H9 (cell line): Measurements from ENCODE around the gene CCDC88C. TPM values are rescaled to one million over a fixed set of nuclear protein-coding genes. Genes with fewer than 3 reads are reported as not detected.

Experiments
- DNase-seq: peaks from one replicate; pipeline ENCODE4 v3.0.0-alpha.2; 2017
- H2AFZ ChIP-seq: one replicate; pipeline ENCODE4 v1.6.1; 2013; ENCODE audit warnings: mild to moderate bottlenecking, low read length, control low read depth, moderate library complexity
- H2AK5ac ChIP-seq: 2 replicates; pipeline ENCODE4 v1.6.1; 2013; ENCODE audit warnings: low read length, control low read depth, mixed read lengths; ENCODE audit not compliant: insufficient read length
- H2BK120ac ChIP-seq: one replicate; pipeline ENCODE4 v1.6.1; 2013; ENCODE audit warnings: low read depth, mild to moderate bottlenecking, low read length, control low read depth, inconsistent platforms; ENCODE audit not compliant: poor library complexity, severe bottlenecking
- H2BK12ac ChIP-seq: 2 replicates; pipeline ENCODE4 v1.6.1; 2013; ENCODE audit warnings: low read length, control low read depth, mixed read lengths, low read depth; ENCODE audit not compliant: insufficient read length
- H2BK15ac ChIP-seq: 2 replicates; pipeline ENCODE4 v1.6.1; 2013; ENCODE audit warnings: low read depth, low read length, control low read depth
- H2BK20ac ChIP-seq: one replicate; pipeline ENCODE4 v1.6.1; 2013; ENCODE audit warnings: low read depth, mild to moderate bottlenecking, low read length, control low read depth, inconsistent platforms; ENCODE audit not compliant: poor library complexity, severe bottlenecking
- H2BK5ac ChIP-seq: 2 replicates; pipeline ENCODE4 v1.6.1; 2013; ENCODE audit warnings: low read length, control low read depth, mixed read lengths; ENCODE audit not compliant: insufficient read length
- H3K14ac ChIP-seq: 2 replicates; pipeline ENCODE4 v1.6.1; 2013; ENCODE audit warnings: low read length, control low read depth; ENCODE audit not compliant: insufficient read depth
- H3K18ac ChIP-seq: 2 replicates; pipeline ENCODE4 v1.6.1; 2013; ENCODE audit warnings: low read depth, mild to moderate bottlenecking, mixed read lengths, low read length, control low read depth; ENCODE audit not compliant: insufficient read length
- H3K23ac ChIP-seq: 2 replicates; pipeline ENCODE4 v1.6.1; 2013; ENCODE audit warnings: low read length, control low read depth, mixed read lengths, low read depth; ENCODE audit not compliant: insufficient read length
- H3K23me2 ChIP-seq: 2 replicates; pipeline ENCODE4 v1.6.1; 2013; ENCODE audit warnings: low read depth, mild to moderate bottlenecking, mixed read lengths, low read length, control low read depth; ENCODE audit not compliant: insufficient read length, poor library complexity, severe bottlenecking
- H3K27ac ChIP-seq: 2 replicates; pipeline ENCODE4 v1.5.1; 2013; ENCODE audit warnings: low read length, control low read depth, mixed read lengths, low read depth; ENCODE audit not compliant: insufficient read length
- H3K27me3 ChIP-seq: 2 replicates; pipeline ENCODE4 v1.6.1; 2013; ENCODE audit warnings: low read length, control low read depth, inconsistent platforms; ENCODE audit not compliant: insufficient read depth
- H3K4ac ChIP-seq: 2 replicates; pipeline ENCODE4 v1.6.1; 2013; ENCODE audit warnings: low read depth, mild to moderate bottlenecking, control low read depth, inconsistent platforms, low read length, moderate library complexity
- H3K4me1 ChIP-seq: 2 replicates; pipeline ENCODE4 v1.6.1; 2013; ENCODE audit warnings: low read length, control low read depth, inconsistent platforms; ENCODE audit not compliant: insufficient read depth
- H3K4me2 ChIP-seq: 2 replicates; pipeline ENCODE4 v1.6.1; 2013; ENCODE audit warnings: low read length, control low read depth, mixed read lengths; ENCODE audit not compliant: insufficient read length, insufficient read depth
- H3K56ac ChIP-seq: 2 replicates; pipeline ENCODE4 v1.6.1; 2013; ENCODE audit warnings: low read depth, mild to moderate bottlenecking, mixed read lengths, low read length, control low read depth; ENCODE audit not compliant: insufficient read length
- H3K79me1 ChIP-seq: 2 replicates; pipeline ENCODE4 v1.6.1; 2013; ENCODE audit warnings: low read depth, mild to moderate bottlenecking, moderate library complexity, low read length, control low read depth, inconsistent platforms; ENCODE audit not compliant: insufficient read depth, poor library complexity, severe bottlenecking
- H3K79me2 ChIP-seq: 2 replicates; pipeline ENCODE4 v1.6.1; 2013; ENCODE audit warnings: low read length, control low read depth, inconsistent platforms; ENCODE audit not compliant: insufficient read depth
- H3K9ac ChIP-seq: 2 replicates; pipeline ENCODE4 v1.6.1; 2013; ENCODE audit warnings: low read length, control low read depth, mixed read lengths; ENCODE audit not compliant: insufficient read length; ENCODE audit errors: extremely low read depth
- H3K9me3 ChIP-seq: one replicate; pipeline ENCODE4 v1.6.1; 2013; ENCODE audit warnings: low read depth, low read length, inconsistent platforms; ENCODE audit not compliant: control insufficient read depth
- H3T11ph ChIP-seq: one replicate; pipeline ENCODE4 v1.6.1; 2013; ENCODE audit warnings: mild to moderate bottlenecking, low read length, control low read depth, inconsistent platforms
- H4K20me1 ChIP-seq: one replicate; pipeline ENCODE4 v1.6.1; 2013; ENCODE audit not compliant: control insufficient read depth, insufficient read length, insufficient read depth
- H4K5ac ChIP-seq: 2 replicates; pipeline ENCODE4 v1.6.1; 2013; ENCODE audit warnings: low read depth, mild to moderate bottlenecking, mixed read lengths, low read length, control low read depth; ENCODE audit not compliant: insufficient read length
- H4K8ac ChIP-seq: replicated peaks from 2 replicates; pipeline ENCODE4 v1.6.1; 2013; ENCODE audit warnings: low read length, control low read depth, mixed read lengths, low read depth; ENCODE audit not compliant: insufficient read length
- H4K91ac ChIP-seq: 2 replicates; pipeline ENCODE4 v1.6.1; 2013; ENCODE audit warnings: low read depth, mild to moderate bottlenecking, moderate library complexity, mixed read lengths, low read length, control low read depth; ENCODE audit not compliant: insufficient read length
- H3K27ac Mint-ChIP-seq, 3 experiments: 2 replicates in 2 of 3; 3 replicates in 1 of 3; pipeline ENCODE4 v1.8.0; 2020 to 2021; ENCODE audit warnings: mixed read lengths in 3 of 3, mild to moderate bottlenecking in 1 of 3, moderate library complexity in 1 of 3
- H3K27me3 Mint-ChIP-seq: 2 replicates; pipeline ENCODE4 v1.8.0; 2021; ENCODE audit warnings: low read depth, mild to moderate bottlenecking, moderate library complexity, mixed read lengths
- H3K36me3 Mint-ChIP-seq, 3 experiments: 2 replicates in 2 of 3; 3 replicates in 1 of 3; pipeline ENCODE4 v1.8.0; 2020 to 2021; ENCODE audit warnings: low read depth in 3 of 3, mixed read lengths in 3 of 3; ENCODE audit not compliant: insufficient read depth in 1 of 3
- H3K4me1 Mint-ChIP-seq, 2 experiments: 2 replicates each; pipeline ENCODE4 v1.8.0; 2020; ENCODE audit warnings: mixed read lengths in 2 of 2
- H3K4me3 Mint-ChIP-seq, 2 experiments: 2 replicates in 1 of 2; 3 replicates in 1 of 2; pipeline ENCODE4 v1.8.0; 2020 to 2021; ENCODE audit warnings: mild to moderate bottlenecking in 2 of 2, mixed read lengths in 2 of 2, moderate library complexity in 1 of 2
- H3K9me3 Mint-ChIP-seq, 2 experiments: 2 replicates in 1 of 2; 3 replicates in 1 of 2; pipeline ENCODE4 v1.8.0; 2020; ENCODE audit warnings: mild to moderate bottlenecking in 2 of 2, mixed read lengths in 2 of 2, moderate library complexity in 1 of 2
- WGBS: extraction: QIAGEN DNeasy Blood & Tissue Kit; methylation state at CpG from one replicate; pipeline ENCODE4 v1.1.7; 2013; ENCODE audit warnings: missing lambda C conversion rate, low lambda C conversion rate, mixed read lengths; ENCODE audit not compliant: insufficient read length; ENCODE audit errors: extremely low coverage; 5-methylcytosine and 5-hydroxymethylcytosine counted together
- total RNA-seq: library from RNA; stranded (reverse); gene quantifications from 2 replicates; pipeline ENCODE4 v1.2.1, GENCODE V29; 2021
- TF ChIP-seq, protein P1 (sequence below): fragments of 200-600 bp; sonication (generic); conservative IDR thresholded peaks from 3 replicates; pipeline ENCODE4 v1.8.0; 2021; ENCODE audit warnings: antibody characterized with exemption, mild to moderate bottlenecking

Gene CCDC88C
- total RNA-seq, 1 experiment from 2014 or later, result 52.4 TPM

DNA sequence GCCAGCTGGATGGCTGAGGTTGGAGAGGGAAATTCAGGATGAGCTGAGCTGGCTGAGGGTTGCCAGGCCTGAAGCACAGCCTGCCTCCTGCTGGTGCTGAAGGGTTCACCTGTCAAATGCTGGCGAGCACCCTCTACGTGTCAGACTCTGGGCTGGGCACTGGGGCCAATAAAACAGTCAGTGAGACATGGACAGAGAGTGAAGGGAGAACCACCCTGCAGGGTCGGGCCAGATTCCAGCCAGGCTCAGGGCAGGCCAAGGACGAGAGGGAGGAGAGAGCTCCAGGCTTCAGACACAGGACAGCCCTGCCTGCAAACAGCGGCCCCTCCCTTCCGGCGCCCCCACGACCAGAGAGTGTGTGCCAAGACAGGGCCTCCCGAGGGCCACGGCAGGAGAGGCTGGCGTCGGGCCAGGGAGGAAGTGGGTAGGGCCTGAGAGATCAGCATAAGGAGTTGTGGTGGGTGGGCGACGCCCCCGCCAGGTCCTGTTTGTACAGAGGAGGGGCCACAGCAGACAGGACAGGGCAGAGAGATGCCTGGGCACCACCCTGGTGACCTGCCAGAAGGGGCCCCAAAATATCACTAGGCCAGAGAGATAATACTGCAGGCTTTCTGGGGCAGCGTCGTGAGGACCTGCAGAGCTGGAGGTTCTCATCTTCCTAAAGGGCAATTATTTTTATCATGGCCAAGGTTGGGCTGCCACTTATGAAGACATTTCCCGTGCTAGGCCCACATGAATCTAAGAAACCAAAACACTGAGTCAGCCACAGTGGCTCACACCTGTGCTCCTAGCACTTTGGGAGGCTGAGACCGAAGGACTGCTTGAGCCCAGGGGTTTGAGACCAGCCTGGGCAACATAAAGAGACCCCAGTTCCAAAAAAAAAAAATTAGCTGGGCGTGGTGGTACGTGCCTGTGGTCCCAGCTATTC lies 100.0 kb downstream of the CCDC88C start:
- Histone ChIP-seq H3K14ac (no peak overlapping the region), H3K79me1 (no peaks in the 10 kb centered on the region), H2BK20ac (no peak overlapping the region), H2AK5ac (no peak overlapping the region), H3T11ph (no peak overlapping the region), H3K9me3 (peaks cover 20% of the 10 kb centered on the region), H2BK120ac (no peak overlapping the region), H3K4ac (no peak overlapping the region), H4K91ac (no peak overlapping the region), H2BK12ac (no peak overlapping the region), H3K9ac (no peak overlapping the region), H4K20me1 (no peaks in the 10 kb centered on the region), H3K4me1 (no peaks in the 10 kb centered on the region), H3K4me2 (no peak overlapping the region), H2AFZ (no peak overlapping the region), H3K79me2 (no peaks in the 10 kb centered on the region), H3K23ac (no peak overlapping the region), H3K56ac (no peak overlapping the region), H3K23me2 (no peaks in the 10 kb centered on the region), H3K27me3 (no peaks in the 10 kb centered on the region), H2BK5ac (no peak overlapping the region), H3K18ac (no peak overlapping the region), H2BK15ac (no peak overlapping the region), H4K8ac (no peak overlapping the region), H3K27ac (no peak overlapping the region), H4K5ac (no peak overlapping the region)
- H3K36me3 Mint-ChIP-seq, result peaks cover 62 to 91% (median 79%) of the 10 kb centered on the region in 3 experiments
- H3K9me3 Mint-ChIP-seq, result peaks cover 22 to 33% of the 10 kb centered on the region in 2 experiments
- WGBS, result no CpG with 5 or more reads among the region's 21 CpGs
- no peak overlapping the region; a peak in 1 of 7 replicates for H3K27ac Mint-ChIP-seq
- TF ChIP-seq, protein P1, sequence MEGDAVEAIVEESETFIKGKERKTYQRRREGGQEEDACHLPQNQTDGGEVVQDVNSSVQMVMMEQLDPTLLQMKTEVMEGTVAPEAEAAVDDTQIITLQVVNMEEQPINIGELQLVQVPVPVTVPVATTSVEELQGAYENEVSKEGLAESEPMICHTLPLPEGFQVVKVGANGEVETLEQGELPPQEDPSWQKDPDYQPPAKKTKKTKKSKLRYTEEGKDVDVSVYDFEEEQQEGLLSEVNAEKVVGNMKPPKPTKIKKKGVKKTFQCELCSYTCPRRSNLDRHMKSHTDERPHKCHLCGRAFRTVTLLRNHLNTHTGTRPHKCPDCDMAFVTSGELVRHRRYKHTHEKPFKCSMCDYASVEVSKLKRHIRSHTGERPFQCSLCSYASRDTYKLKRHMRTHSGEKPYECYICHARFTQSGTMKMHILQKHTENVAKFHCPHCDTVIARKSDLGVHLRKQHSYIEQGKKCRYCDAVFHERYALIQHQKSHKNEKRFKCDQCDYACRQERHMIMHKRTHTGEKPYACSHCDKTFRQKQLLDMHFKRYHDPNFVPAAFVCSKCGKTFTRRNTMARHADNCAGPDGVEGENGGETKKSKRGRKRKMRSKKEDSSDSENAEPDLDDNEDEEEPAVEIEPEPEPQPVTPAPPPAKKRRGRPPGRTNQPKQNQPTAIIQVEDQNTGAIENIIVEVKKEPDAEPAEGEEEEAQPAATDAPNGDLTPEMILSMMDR, result 0 out of 3 replicates have a peak, but pooled peaks have one; percentile 12
- H3K4me3 Mint-ChIP-seq, result no peak overlapping the region; a peak in 1 of 5 replicates
- DNase-seq, result no peak
- no peaks in the 10 kb centered on the region; the same call in 1 of the 2 replicates for H3K27me3 Mint-ChIP-seq
- H3K4me1 Mint-ChIP-seq, result no peaks in the 10 kb centered on the region
